GM19099 (cell line): ENCODE results near the gene CADPS2.

Experiments used
- POLR2A ChIP-seq: IDR thresholded peaks from 3 replicates; pipeline ENCODE4 v1.6.1; 2011; ENCODE audit warnings: low read depth; ENCODE audit not compliant: insufficient read length; ENCODE audit errors: extremely low read depth

Gene CADPS2

DNA sequence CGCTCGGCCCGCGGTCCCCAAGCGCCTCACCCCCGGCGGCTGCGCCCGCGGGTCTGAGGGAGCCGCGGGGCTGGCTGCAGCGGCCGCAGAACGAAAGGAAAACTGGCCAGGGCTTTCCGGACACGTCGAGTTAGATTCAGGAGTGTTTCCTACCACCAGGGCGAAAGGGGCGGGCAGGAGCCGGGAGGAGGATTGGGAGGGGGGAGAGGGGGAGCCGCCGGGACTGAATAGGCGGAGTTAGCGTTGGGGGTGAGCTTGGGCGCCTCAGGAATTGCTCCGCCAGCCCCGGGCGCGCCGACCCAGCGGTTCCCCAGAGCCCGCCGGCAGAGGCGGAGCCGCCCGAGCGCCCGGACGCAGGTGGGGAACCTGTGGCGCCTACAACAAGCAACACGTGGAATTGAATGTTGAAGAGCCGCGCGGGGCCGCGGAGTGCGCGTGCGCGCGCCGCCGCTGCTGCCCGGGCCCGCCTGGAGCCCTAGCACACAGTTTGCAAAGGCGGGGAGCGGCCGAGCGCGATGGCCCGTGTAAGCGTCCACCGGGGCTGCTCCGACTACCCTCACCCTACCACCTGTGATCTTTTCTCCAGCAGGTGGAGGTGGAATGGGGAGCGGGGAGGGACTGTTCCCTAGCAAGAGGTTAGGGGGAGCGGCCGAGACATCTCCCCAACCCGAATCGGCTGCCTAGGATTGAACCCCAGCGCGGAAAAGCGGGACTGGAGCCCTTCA is at the start of gene CADPS2:
Gene CADPS2, minus strand, starts transcription at position 104 of the 725 bp plus-strand sequence. CDS start 123 bp downstream, outside the sequence.
- no peak for TF ChIP-seq POLR2A

DNA sequence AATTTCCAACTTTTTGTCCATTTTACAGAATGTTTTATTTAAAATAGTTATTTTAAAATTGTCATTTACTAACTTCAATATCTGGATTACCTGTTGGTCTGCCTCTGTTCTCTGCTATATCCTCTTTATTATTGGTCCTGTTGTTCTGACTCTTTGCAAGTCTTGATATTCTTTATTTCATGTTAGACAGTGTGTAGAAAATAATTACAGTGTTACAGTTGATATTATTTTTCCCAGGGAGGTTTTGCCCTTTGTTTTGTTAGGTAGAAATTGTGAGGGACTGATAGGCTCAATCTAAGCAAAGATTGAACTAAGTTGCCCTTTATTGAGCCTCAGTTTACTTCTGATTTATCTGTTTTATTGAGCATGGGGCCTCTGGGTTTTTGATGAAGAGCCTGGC is 49.4 kb upstream of the CADPS2 start:
- TF ChIP-seq POLR2A = no peak

DNA sequence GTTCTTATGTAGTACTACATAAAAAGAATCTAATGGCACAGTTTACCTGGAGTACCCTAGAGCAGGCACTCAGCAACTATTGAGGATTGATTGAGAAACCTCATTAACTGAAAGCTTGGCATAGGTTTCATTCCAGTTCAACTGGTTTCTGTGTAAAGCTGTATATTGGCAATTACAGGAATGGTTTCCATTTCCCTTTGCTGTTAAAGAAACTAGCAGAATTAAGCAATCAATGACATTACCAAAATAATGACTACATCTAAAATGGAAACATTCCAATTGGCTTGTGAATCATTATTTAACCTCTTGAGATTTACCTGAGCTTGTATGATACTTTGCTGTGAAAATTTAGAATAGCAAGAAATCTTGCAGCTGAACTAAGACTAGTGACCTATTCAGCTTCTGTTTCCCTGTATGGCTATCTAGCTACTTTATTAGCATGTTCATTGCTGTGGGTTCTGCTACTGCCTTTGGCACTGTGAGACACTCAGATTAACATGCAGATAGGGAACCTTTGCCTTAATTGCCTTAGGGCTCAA is 33.5 kb upstream of the CADPS2 start:
- no peak for TF ChIP-seq POLR2A

DNA sequence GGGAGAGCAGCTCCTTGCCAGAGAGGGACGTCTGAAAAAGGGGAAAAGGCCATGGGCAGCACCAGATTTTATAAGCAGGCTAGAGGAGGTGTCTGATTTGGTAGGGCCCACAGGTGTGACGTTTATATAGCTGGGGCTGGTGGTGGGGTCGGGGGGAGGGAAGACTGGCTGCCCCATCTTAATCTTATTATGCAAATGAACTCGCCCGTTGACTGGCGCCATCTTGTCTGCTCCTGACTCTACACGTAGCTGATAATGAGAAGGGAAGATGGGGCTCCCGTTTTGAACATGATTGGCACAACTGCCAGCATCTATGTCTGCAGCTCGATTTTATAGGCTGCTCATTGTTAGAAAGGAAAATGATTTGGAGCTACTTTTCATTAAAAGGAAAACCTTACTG is 28.6 kb upstream of the CADPS2 start:
- no peak for TF ChIP-seq POLR2A

DNA sequence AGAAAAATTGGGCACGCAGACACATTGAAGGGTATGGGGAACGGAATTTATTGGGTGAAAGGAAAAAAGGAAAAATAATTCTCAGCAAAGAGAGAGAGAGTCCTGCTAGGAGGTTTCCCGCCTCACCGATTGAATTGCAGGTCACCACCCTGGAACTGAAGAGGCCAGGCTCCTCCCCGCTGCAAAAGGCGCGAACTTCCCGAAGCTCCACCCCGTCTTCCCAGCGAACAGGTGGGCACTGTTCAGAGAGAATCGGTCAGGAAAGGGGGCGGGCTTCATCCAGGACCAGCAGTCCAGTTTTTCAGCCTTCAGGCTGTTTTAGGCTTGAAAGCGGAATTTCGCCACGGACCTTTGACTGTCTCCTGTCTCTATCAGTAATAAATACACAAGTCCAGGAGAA is 27.3 kb upstream of the CADPS2 start:
- no peak for TF ChIP-seq POLR2A

DNA sequence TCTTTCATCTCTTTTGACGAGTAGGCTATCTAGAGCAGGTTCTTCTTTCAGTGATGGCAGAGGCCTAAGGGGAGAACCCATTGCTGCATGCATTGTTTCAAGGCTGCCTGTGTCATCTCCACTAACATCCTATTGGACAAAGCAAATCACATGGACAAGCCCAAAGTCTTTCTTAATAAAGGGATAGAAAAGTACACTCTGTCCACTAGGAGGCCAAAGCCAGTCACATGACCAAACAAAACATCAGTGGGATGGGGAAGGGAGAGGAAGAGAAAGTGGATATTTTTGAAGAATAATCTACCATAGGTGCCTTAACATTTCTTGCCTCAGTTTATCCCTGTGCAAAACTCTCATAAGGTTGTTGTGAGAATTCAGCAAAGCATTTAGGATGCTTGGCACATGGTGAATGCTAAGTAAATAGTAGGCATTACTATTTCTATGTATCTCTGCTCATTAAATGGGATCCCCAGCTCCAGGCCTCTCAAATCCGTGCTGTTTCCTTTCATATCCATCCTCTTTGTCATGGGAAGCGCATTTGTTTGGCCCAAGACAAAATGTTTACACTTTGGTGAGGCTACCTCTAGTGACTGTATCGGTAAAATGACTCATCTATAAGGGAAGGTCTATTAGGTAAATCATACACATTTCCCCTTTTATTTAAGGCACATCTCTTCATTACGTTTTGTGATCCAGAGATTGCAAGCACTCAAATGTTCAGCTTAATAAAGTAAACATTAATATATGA is 16.7 kb upstream of the CADPS2 start:
- TF ChIP-seq POLR2A = no peak

DNA sequence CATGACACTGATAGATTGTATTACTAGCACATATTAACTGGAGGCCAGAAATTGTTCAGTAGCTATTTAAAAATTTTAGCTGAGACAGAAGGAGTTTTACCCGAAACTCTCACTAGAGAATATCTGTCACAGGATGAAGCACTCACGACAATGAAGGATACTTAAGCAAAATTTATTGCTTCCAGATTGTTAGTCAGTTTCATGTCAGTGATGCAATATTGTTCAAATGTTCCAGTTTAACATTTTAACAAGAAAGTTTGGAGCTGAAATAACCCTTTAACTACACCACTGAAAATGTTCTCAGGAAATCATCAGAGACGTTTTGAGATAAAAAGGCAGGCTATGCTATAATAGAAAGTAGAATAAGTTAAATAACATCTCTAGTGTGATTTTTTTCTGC is 15.0 kb upstream of the CADPS2 start:
- TF ChIP-seq POLR2A = no peak

DNA sequence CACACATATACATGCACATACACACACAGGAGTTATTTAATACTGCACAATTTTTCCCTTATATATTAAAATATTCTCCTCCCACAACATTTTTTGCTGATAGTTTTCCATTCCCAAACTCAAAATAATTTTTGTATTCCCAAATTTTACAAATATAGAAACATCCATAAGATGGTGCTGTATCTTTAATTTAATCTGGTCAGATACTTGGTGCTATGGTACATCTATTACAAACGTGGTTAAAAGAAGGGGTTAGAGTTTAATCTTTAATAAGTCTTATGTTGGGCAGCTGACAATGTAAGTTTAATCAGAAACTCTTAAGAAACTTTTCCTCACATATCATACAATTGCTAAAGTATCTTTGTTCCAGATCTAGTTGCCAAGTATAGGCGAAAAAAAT is 10.2 kb upstream of the CADPS2 start:
- no peak for TF ChIP-seq POLR2A

DNA sequence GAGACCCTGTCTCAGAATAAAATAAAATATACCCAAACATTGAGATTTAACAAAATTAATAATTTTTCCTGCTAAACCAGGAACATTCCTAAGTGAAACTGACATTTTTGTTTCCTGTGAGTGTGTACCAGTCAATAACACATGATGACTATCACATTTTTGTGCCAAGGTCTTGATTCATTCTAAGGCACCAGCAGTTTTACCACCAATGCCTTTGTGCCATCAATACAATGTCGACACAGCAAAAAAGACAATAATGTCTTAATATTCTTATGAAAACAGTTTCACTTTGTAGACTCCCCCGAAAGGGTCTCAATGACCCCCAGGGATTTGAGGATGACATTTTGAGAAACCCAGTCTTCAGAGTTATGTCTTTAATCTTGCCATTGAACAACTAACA is 7.2 kb upstream of the CADPS2 start:
- TF ChIP-seq POLR2A = no peak

DNA sequence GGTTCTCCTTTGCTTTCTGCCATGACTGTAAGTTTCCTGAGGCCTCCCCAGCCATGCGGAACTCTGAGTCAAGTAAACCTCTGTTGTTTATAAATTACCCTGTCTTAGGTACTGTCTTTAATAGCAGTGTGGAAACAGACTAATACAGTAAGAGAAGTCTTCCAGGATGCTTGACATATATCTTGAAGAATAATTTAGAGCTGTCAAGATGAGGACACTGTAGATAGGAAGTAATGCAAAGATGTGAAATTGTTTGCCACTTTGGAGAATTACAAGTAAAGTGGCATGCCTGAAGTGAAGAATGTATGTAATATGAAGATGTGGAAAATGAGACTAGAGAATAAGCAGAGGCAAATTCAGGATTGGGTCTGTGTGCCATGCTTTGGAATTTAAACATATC is 2.9 kb upstream of the CADPS2 start:
- TF ChIP-seq POLR2A = no peak

DNA sequence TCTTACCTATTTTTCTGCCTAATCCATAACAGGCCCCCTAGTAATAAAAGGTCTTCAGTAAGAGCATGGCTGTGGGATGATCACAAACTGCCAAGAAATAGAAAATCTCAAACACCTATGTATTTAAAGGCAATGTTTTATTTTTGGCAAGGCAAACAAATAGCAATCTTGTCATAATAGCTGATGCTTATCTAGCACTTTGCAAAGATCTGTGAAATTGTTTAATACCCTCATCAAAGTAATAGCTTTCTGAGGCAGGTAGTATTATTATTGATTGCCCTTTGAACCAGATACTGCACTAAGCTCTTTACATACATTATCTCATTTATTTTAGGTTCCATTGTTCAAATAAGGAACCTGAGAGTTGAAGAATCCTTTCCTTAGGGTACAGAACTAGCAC is 1.6 kb upstream of the CADPS2 start:
- TF ChIP-seq POLR2A = no peak

DNA sequence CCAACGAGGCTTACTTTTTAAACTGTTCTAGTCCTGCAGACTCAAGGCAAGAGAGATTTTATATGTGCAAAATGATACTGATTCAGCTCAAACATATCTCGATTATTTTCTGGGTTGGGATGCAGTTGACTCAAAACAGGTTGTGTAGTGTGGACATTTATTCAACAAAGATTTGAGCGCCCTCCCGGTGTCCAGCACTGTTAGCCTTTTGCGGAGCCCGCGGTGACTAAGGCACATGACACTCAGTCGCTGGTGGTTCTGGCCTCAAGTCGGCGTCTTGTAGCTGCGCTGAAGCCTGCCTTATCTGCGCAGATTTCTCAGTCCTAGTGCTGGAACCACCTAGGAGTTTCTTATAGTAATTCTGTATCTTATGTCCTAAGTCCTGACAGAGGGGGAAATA is 938 bp upstream of the CADPS2 start:
- no peak for TF ChIP-seq POLR2A

DNA sequence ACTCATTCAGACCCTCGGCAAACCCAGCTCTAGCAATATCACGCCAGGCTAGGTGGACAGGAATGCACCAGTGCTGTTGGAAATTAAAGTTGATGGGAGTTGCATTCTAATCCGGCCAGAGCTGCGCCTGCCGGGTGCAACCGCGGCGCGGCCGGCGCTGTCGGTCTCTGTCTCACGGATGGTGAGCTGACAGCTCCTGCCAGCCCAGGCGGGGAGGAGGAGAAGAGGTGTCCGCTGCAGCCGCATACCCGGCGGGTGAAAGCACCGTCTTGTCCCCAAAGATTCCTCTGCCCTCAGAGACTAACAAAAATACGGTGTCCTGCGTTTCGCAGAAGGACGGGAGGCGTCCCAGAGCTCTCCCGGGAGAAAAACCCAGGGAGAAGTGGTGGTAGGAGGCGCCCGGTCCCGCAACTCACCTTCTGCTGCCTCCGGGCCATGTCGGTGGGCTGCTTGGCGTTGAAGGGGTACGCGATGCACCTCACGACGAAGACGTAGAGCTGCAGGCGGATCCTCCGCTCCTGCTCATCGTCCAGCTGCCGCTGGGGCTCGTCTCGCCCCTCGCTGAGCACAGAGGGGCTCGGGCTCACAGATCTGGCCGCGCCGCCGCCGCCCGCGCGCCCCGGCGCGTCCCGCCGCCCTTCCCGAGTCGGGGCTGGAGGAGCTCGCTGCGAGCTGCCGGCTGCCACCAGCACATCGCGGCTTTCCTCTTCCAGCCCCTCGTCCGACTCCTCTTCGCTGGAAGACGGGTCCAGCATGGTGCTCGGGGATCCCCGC is 490 bp downstream of the CADPS2 start:
- no peak for TF ChIP-seq POLR2A

DNA sequence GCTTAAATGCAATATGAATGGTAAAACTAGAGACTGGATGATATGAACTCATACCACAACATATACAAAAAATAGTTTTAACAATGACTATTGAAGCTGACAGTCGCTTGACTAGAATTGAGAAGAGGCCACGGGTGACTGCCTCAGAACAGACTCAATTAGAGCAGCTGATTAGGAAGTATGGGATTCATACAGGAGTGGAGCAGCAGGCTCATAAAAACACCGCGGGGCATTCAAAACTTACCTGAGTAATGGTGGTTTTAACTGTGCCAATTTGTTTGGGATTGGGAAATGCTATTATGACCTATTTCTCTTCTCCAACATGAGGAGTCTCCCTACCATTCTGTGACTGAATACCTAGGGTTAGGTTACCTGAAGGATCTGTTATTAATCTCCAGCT is 2.1 kb downstream of the CADPS2 start:
- TF ChIP-seq POLR2A = no peak

DNA sequence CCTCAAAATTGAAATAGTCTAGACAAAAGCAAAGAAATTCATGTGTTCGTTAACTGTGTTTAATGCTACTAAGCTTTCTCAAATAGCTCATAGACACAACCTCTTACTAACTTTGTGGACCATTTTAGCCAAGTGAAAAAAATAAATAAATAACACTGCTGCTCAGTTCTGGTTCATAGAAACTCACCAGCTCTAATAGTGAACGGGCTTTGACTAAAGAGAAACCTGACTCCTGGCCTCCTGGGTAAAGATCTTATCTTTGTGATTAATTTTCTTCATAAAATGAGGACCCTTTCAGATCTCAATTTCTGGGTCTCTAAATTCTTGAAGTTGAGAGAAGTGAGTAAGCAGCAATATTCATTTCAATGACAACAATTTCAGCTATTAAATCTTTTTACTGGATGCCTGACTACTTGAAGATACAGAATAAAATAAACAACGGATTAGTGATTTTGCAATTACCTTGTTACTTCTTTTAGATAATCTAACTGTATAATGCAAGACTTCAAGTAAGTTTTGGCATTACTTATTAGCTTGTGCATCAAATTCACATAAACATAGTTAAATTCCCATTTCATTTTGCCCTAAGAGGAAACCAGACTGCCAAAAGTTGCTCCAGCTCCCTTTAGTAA is 3.1 kb downstream of the CADPS2 start:
- no peak for TF ChIP-seq POLR2A
